Pulmonary artery endothelial cell (primary cell): ENCODE results near the gene ATP5PD. TPM values are rescaled to one million over a fixed set of nuclear protein-coding genes. Genes with fewer than 3 reads are reported as not detected.

ENCODE experiments used
- DNase-seq: peaks from one replicate; pipeline ENCODE4 v3.0.0-alpha.2; 2011; ENCODE audit warnings: low read depth, low spot score
- total RNA-seq: library from RNA; depleted of rRNA; stranded (reverse); fragments of >200 nt; gene quantifications from 2 replicates; pipeline ENCODE4 v1.2.3, GENCODE V29; 2014

The ATP5PD gene
- total RNA-seq, 1 donor from 2014 or later = 218 TPM

- no peak for DNase-seq
Observed at GRCh38 chr17:74998783-74999182, 48.0 kb downstream of the ATP5PD start.

GRCh38 chr17:74995847-74996246 lies 50.9 kb downstream of the ATP5PD start:
- no peak for DNase-seq

GRCh38 chr17:74994440-74994839 lies 52.3 kb downstream of the ATP5PD start:
- no peak for DNase-seq

GRCh38 chr17:74992223-74992622 lies 54.5 kb downstream of the ATP5PD start:
- DNase-seq = no peak

GRCh38 chr17:74990581-74991105 lies 56.1 kb downstream of the ATP5PD start:
- DNase-seq = no peak

Other genes starting within 250 kb of the ATP5PD start
- gene GRIN2C, start 187.1 kb downstream of the ATP5PD start, total RNA-seq = 0.07 and 0.21 TPM in 2 replicates
- gene FDXR, start 174.0 kb downstream of the ATP5PD start, total RNA-seq = 50.8 and 64.9 TPM in 2 replicates
- not detected in 2 replicates for gene FADS6, start 153.3 kb downstream of the ATP5PD start, total RNA-seq
- not detected in 2 replicates for gene USH1G, start 123.7 kb downstream of the ATP5PD start, total RNA-seq
- gene OTOP2, start 122.7 kb downstream of the ATP5PD start, total RNA-seq = not detected in 2 replicates
- not detected in 2 replicates for gene OTOP3, start 111.1 kb downstream of the ATP5PD start, total RNA-seq
- 8.7 and 12.2 TPM in 2 replicates for gene HID1, start 74.2 kb downstream of the ATP5PD start, total RNA-seq
- 13.4 and 15.7 TPM in 2 replicates for gene CDR2L, start 59.3 kb downstream of the ATP5PD start, total RNA-seq
- gene MRPL58, start 34.3 kb downstream of the ATP5PD start, total RNA-seq = 32.8 and 43.4 TPM in 2 replicates
- gene KCTD2, start 256 bp upstream of the ATP5PD start, total RNA-seq = 14.4 and 17.5 TPM in 2 replicates
- 5.0 and 7.1 TPM in 2 replicates for gene SLC16A5, start 41.0 kb upstream of the ATP5PD start, total RNA-seq
- gene ARMC7, start 63.0 kb upstream of the ATP5PD start, total RNA-seq = 2.4 and 4.1 TPM in 2 replicates
- 9.5 TPM in 2 replicates for gene NT5C, start 84.8 kb upstream of the ATP5PD start, total RNA-seq
- 207 and 256 TPM in 2 replicates for gene JPT1, start 107.5 kb upstream of the ATP5PD start, total RNA-seq
- gene SUMO2, start 136.0 kb upstream of the ATP5PD start, total RNA-seq = 140 and 143 TPM in 2 replicates
- 53.2 and 61.7 TPM in 2 replicates for gene NUP85, start 158.7 kb upstream of the ATP5PD start, total RNA-seq
- gene GGA3, start 214.6 kb upstream of the ATP5PD start, total RNA-seq = 10.9 and 16.0 TPM in 2 replicates
- 73.6 and 75.8 TPM in 2 replicates for gene MRPS7, start 214.9 kb upstream of the ATP5PD start, total RNA-seq
- gene MIF4GD, start 224.3 kb upstream of the ATP5PD start, total RNA-seq = 8.0 and 14.5 TPM in 2 replicates
- 13.1 and 21.4 TPM in 2 replicates for gene SLC25A19, start 242.5 kb upstream of the ATP5PD start, total RNA-seq